ENCODE results near the gene NR6A1.

DNA sequence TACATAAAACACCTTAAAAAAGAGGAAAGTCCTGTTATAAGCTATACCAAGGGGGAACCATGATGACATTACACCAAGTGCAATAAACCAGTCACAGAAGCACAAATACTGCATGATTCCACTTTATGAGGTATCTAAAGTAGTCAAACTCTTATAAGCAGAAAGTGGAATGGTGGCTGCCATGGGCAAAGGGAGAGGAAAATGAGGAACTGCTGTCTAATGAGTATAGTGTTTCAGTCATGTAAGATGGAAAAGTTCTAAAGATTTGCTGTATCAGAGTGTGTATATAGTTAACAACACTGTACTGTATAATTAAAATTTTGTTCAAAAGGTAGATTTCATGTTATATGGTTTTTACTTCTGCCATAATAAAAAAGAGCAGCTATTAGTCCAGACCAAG, 229.3 kb downstream of the NR6A1 start:
- TF ChIP-seq, protein P1, sequence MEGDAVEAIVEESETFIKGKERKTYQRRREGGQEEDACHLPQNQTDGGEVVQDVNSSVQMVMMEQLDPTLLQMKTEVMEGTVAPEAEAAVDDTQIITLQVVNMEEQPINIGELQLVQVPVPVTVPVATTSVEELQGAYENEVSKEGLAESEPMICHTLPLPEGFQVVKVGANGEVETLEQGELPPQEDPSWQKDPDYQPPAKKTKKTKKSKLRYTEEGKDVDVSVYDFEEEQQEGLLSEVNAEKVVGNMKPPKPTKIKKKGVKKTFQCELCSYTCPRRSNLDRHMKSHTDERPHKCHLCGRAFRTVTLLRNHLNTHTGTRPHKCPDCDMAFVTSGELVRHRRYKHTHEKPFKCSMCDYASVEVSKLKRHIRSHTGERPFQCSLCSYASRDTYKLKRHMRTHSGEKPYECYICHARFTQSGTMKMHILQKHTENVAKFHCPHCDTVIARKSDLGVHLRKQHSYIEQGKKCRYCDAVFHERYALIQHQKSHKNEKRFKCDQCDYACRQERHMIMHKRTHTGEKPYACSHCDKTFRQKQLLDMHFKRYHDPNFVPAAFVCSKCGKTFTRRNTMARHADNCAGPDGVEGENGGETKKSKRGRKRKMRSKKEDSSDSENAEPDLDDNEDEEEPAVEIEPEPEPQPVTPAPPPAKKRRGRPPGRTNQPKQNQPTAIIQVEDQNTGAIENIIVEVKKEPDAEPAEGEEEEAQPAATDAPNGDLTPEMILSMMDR (conservative IDR thresholded peaks at IDR 0.05; ENCODE audit: low read length) = no peak
- no peak for TF ChIP-seq EZH2phosphoT487 (IDR thresholded peaks at IDR 0.05; ENCODE audit: borderline replicate concordance, low read depth, low read length)
